Ovary (tissue), 3 donors: ENCODE measurements around the gene CNGA1.
"Not testable (repeated sequence)": the region's sequence is repeated elsewhere in the genome, so short reads cannot be mapped to it uniquely, and the experiment has no call there.

Experiments used
- CTCF ChIP-seq, 3 donors: fragments of 450-650 bp in 2 of 3; fragments of 200-600 bp in 1 of 3; IDR thresholded peaks; one replicate each; pipeline versions ENCODE4 v1.5.1 to v1.8.0; 2016 to 2022; ENCODE audit warnings: antibody characterized with exemption in 3 of 3, mild to moderate bottlenecking in 1 of 3
- EP300 ChIP-seq: sonication (generic); formaldehyde crosslinking; IDR thresholded peaks from one replicate; pipeline ENCODE4 v1.6.1; 2017; ENCODE audit warnings: antibody characterized with exemption
- POLR2A ChIP-seq: fragments of 450-650 bp; IDR thresholded peaks from one replicate; pipeline ENCODE4 v1.6.1; 2017; ENCODE audit warnings: antibody characterized with exemption, mild to moderate bottlenecking, moderate library complexity
- donor health status: DM: no; HTN: no; CAD: no.

- not testable (repeated sequence) for TF ChIP-seq CTCF (IDR thresholded peaks at IDR 0.05); EP300; POLR2A
Measured at GRCh38 chr4:47923261-47923608, 93.2 kb downstream of the CNGA1 start.
